HG03521 (cell line): ENCODE results near the gene SNAPC2.
"Not testable (repeated sequence)": the region's sequence is repeated elsewhere in the genome, so short reads cannot be mapped to it uniquely, and the experiment has no call there.

Experiments
- ATAC-seq: cut with Tn5 transposase; IDR thresholded peaks from one replicate; pipeline ENCODE4 v1.9.1; 2021; ENCODE audit warnings: mild to moderate bottlenecking, moderate library complexity; ENCODE audit not compliant: unreplicated experiment

Gene SNAPC2

DNA sequence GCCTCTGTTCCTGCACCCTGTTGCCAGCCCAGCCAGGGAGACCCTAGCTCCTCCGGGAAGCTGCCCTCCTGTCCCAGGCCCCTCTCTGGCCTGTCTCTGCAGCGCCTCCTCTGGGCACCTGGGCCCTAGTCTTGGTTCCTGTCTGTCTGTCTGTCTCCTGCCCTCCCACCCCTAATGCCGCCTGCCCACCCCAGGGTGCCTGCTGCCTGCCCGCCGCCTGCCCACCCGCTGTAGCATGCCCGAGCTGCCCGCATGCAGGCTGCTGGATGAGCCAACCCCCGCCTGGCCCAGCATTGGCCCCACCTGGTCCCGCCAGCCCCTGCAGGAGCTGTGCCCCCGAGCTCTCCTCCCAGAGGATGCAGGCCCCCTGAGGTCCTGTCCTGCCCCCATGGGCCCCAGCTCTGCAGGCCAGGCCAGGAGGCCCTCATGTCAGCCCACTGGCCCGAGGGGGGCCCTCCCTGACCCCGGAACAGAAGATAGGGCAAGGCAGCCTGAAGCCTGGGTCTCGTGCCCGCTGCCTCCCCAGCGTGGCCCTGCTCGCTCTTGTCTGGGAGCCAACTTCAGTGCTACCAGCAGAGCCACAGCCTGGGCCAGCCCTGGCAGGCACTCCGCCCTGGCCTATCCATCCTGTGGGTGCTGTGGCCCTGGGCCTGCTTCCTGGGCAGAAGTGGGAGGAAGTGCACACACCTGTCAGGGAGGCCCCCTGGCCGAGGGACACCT, 11.2 kb upstream of the SNAPC2 start:
- ATAC-seq = no peak

DNA sequence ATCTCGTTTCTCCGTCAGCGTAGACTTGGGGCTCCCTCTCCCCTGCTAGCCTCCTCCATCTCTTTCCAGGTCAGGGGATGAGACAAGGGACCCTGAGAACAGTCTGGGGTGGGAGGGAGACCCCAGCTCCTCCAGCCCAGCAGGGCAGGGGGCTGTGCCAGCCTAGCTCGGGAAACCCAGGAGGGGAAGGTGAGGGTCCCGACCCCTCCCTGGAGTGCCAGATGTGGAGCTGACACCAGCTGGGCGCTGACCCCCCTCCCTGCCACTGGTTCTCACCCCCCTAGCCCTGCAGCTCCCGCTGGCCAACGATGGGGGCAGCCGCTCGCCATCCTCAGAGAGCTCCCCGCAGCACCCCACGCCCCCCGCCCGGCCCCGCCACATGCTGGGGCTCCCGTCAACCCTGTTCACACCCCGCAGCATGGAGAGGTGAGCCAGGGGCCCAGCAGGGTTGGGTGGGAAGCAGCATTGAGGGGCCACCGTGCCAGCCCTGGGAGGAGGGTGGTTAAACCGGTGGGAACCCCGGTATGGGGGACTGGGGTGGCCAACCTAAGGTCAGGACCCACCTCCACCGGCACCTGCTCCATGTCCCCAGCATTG, 10.6 kb upstream of the SNAPC2 start:
- no peak for ATAC-seq

DNA sequence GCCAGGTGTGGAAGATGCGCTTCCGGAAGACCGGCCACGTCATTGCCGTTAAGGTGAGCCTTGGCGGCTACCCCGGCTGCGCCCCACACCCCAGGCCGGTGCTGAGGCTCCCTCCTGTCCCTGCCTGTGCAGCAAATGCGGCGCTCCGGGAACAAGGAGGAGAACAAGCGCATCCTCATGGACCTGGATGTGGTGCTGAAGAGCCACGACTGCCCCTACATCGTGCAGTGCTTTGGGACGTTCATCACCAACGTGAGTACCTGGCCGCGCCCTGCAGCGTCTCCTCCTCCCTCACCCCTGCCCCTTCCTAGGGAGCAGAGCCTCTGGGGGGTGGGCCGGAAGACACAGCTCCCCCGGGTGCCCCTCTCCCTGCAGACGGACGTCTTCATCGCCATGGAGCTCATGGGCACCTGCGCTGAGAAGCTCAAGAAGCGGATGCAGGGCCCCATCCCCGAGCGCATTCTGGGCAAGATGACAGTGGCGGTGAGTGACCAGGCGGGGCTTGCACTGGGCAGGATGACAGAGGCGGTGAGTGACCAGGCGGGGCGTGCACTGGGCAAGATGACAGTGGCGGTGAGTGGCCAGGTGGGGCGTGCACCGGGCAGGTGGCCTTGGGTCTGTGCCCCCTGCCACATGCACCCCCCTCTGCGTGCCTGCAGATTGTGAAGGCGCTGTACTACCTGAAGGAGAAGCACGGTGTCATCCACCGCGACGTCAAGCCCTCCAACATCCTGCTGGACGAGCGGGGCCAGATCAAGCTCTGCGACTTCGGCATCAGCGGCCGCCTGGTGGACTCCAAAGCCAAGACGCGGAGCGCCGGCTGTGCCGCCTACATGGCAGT, 9.6 kb upstream of the SNAPC2 start:
- ATAC-seq = no peak

DNA sequence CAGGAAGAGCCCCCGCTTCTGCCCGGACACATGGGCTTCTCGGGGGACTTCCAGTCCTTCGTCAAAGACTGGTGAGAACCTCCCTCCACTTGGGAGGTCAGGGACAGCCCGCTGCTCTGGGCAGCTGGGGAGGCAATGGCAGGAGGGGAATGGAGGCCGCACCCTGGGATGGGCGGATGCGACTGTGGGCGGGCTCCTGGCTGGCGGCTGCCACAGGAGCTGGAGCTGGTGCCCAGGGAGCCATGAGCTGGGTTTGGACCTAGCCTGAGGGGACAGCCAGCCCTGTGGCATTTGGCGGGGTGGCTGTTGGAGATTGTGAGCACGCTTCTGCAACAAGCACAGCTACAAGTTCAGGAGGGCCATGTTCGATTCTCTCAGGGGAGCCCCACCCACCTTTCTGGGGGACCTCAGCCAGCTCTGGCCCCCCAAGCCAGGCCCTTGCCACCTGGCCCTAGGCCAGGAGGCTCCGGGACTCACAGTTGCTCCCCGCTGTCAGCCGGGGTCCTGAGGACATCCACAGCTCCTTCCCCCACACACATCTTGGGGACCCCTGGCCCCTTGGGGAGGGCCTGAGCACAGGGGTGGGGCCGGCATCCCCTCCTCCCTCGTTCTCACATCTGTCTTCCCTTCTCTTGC, 8.5 kb upstream of the SNAPC2 start:
- ATAC-seq = no peak

DNA sequence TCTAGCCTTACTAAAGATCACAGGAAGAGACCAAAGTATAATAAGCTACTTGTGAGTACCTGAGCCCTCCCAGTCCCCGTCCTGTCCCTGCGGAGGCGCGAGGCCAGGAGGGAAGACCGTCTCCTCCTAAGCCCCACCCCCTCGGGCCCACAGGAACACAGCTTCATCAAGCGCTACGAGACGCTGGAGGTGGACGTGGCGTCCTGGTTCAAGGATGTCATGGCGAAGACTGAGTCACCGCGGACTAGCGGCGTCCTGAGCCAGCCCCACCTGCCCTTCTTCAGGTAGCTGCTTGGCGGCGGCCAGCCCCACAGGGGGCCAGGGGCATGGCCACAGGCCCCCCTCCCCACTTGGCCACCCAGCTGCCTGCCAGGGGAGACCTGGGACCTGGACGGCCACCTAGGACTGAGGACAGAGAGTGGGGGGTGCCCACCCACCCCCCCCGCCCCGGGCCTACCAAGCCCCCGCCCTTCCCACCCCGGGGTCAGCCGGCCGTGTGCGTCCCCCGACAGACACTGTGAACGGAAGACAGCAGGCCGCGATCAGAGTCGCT, 7.9 kb upstream of the SNAPC2 start:
- no peak for ATAC-seq

DNA sequence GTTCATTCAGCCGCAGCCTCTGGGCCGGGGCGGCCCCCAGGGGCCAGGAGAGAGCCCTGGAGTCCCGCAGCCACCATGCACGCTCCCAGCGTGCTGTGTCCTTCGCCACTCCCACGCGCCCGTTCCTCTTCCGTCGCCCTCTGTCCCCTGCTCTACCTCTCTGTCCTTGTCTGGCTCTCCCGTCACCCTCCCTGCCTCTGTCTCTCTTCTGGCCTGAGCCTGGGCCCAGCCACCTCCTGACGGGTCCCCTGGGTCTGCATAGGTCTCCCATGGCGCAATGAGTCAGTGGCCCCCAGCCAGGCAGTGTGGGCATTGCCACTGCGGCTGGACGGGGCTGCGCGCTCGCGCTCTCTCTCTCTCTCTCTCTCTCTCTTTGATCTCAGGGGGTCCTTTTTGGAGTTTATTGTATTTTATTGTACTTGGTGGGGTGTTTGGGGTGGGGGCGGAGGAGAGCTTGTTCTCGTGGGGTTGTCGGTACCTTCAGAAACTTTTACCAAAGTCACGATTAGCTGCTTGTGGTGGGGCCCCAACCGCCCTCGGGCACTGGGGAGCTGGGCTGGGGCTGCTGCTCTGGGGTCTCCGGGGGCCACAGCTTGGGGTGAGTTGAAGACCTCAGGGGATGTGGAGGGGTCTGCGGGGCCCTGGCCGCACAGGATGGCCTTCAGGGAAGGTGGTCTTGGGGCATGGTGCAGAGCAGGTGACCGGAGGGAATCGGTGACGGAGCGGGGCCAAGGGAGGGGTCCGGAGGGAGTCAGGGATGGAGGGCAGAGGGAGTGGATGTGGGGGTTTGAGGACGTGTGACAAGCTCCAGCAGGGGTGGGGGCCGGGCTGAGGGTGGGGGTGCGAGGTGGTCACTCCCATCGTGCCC, 7.2 kb upstream of the SNAPC2 start:
- ATAC-seq = no peak

DNA sequence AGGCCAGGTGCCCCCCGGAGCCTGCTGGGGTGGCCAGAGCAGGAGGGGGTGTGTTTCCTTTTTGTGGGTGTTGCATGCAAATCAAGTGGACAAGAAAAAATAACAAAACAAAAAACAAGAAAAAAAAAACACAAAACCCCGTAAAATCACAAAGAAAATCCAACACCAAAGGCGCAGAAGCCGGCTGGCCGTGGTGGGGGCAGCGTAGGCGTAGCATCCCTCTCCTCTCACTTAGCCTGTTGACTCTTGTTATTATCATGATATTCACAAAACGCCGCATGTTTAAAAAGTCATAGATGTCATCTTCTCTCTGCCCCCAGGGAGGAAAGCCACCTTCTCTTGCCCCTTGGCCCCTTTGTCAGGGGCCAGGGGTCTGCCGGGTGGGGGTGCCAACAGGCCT, 6.5 kb upstream of the SNAPC2 start:
- ATAC-seq = no peak

DNA sequence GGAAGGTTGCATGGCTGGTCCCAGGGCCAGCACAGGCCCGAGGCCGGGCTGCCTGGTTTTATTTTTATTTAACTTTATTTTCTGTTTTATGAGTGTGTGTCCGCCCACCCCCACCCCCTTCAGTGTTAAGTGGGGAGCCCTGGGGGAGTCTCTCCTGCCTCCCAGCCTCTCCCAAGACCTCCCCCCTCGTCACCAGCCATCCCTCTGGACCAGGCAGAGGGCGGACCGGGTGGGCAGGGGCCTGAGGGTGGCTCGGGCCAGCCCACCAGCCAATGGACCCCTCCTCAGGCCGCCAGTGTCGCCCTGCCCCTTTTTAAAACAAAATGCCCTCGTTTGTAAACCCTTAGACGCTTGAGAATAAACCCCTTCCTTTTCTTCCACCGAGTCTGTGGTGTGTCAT, 6.0 kb upstream of the SNAPC2 start:
- no peak for ATAC-seq

DNA sequence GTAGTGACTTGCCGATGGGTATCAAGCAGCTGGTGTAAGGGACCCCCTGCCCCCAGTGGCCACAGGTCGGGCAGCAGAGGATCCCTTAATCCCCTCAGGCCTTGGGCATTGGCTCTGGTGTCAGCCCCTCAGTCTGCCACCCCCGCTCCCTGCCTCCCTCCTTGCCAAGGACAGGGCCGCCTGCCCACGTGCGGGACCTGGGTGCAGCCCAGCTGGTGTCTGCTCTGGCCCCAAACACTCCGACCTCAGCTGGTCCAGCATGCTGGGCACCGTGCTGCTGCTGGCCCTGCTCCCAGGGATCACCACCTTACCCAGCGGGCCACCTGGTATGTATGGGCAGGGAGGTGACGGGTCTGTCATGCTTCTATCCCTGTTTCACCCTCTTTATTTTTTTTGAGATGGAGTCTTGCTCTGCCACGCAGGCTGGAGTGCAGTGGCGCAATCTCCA, 5.5 kb upstream of the SNAPC2 start, which contains the start of gene TGFBR3L:
TSS of gene TGFBR3L (plus strand) at position 233 of the 448 bp plus-strand sequence.
- ATAC-seq = no peak

DNA sequence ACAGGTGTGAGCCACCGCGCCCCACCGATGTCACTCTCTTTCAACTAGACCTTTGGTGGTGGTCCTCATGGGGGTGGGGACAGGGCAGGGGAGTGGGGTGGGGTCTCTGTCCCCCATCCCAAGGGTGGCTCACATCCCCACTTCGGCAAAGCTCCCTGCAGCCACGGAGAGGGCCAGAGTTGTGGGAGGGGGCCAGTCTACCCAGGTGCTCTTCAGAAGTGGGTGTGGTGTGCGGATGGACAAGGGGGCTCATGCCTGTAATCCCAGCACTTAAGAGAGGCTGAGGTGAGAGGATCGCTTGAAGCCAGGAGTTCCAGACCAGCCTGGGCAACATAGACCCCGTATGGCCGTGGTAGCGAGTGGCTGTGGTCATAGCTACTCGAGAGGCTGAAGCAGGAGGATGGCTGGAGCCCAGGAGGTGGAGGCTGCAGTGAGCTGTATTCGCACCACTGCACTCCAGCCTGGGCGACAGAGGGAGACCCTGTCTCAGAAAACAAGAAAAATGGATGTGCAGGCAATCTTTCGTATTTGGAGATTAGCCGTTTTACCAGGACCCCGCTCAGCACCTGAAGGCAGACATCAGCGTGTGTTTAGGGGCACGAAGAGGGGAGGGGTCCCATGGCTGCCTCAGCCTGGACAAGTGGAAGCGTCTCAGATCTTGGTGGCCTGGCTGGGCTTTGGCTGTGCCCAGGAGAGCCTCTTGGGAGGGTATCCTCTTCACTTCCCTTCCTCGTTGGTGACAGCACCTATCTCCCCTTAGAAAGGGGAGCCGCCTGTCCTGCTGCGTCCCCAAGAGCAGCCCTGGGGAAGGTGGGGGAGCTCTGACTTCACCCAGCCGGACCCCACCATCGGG, 4.7 kb upstream of the SNAPC2 start:
- no peak for ATAC-seq

DNA sequence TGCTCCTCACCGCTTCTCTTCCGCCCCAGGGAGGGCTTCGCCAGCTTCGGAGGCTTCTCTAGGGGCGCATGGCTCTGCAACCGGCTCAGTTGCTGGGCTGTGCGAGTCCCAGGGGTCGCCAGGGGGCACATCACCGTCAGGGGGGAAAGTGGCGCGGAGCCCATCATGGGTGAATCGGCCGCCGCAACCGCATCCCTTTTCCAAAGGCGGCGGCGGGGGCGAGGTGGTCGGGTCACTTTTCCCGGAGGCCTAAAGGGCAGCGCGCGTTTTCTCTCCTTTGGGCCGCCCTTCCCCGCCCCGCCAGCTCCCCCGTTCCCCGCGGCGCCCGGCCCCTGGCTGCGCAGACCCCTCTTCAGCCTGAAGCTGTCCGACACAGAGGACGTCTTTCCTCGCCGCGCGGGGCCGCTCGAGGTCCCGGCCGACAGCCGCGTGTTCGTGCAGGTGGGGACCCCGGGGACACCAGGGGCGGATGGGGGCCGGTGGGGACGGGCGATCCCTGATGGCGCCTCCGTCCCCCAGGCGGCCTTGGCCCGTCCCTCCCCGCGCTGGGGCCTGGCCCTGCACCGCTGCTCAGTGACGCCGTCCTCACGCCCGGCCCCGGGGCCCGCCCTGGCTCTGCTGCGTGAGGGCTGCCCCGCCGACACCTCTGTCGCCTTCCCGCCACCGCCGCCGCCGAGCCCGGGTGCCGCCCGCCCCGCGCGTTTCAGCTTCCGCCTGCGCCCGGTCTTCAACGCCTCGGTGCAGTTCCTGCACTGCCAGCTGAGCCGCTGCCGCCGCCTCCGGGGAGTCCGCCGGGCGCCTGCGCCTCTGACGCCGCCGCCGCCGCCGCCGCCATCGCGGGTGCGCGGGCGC, 3.8 kb upstream of the SNAPC2 start:
- ATAC-seq = no peak

DNA sequence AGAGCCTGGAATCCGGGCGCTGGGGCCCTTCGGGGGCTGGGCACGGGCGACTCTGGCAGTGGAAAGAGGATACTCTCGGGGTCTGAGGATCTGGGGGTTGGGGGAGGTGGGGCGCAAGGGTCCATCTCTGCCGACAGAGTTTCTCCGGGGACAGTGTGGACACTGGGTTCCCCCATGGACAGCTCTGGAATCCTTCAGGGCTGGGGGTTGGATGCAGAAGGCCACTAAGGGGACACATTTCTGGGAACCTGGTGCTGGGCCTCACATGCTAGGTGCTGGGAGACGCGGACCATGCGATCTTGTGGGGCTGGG, 3.2 kb upstream of the SNAPC2 start:
- no peak for ATAC-seq

DNA sequence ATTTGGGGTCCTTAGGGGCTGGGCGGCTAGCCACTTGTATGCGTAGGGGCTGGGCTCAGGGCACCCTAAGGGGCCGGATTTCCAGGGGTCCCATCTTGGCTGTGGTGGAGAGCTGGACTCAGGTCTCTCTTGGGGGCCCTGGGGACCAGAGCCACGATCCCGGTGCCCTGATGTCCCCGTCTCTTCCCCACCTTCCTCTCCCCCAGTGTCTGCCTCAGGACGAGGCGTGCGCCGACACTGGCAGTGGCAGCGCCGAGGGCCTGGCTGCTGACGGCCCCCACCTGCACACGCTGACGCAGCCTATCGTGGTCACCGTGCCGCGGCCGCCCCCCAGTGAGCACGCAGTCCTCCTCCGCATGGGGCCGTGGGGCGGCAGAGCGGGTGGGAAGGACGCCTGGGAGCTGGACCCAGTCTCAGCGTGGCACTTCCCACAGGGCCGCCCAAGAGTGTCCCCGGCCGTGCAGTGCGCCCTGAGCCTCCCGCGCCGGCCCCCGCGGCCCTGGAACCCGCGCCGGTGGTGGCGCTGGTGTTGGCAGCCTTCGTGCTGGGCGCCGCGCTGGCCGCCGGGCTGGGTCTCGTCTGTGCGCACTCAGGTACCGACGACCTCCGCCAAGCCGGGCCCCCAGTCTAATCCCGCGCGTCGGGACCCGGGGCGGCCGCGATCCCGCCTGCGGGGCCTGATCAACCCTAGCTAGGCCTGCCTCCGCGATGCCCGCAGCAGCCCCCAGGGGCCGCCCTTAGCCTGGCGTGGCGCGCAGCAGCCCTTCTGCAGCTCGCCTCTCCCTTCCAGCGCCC, 2.7 kb upstream of the SNAPC2 start:
- no peak for ATAC-seq

DNA sequence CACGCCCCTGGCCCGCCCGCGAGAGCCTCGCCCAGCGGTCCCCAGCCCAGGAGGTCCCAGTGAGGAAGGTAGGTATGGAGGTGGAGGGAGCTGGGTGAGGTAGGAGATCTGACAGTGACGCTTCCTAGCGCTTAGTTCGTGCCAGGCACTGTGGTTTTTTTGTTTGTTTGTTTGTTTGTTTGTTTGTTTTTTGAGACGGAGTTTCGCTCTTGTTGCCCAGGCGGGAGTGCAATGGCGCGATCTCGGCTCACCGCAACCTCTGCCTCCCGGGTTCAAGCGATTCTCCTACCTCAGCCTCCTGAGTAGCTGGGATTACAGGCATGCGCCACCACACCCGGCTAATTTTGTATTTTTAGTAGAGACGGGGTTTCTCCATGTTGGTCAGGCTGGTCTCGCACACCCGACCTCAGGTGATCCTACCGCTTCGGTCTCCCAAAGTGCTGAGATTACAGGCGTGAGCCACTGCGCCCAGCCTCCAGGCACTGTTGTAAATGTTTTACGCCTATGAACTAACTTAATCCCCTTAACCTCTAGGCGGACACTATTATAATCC, 2.0 kb upstream of the SNAPC2 start:
- ATAC-seq = not testable (repeated sequence)

DNA sequence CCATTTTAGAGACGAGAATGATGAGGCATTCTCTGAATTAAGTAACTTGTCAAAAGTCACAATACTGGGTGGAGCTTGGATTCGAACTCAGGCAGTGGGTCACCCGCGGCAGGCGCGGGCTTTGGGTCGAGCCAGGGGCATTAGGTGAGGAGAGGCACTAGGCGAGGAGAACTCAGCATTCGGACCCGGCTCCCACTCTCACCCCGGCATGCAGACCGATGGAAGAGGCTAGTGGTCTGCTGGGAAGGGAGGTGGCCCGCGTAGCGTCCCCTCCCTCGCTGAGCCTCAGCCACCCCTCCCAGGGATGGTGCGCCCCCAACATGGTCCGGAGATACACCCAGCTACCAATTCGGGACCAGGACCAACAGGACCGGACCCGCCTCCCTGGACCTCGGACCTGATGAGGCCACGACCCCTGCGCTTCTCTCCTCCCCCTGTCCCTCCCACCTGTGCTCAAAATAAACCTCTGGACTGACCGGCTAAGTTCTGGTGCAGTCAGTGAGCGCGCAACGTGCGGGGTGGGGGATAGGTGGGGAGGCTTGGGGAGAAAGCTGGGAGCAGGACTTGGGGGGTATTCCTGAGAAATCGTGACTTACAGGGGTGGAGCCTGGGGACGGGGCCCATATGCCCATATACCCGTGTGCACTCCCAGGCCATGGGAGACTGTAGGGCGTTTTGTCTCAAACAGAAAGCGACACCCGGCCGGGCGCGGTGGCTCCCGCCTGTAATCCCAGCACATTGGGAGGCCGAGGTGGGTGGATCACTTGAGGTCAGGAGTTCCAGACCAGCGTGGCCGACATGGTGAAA, 1.3 kb upstream of the SNAPC2 start:
- ATAC-seq = no peak

DNA sequence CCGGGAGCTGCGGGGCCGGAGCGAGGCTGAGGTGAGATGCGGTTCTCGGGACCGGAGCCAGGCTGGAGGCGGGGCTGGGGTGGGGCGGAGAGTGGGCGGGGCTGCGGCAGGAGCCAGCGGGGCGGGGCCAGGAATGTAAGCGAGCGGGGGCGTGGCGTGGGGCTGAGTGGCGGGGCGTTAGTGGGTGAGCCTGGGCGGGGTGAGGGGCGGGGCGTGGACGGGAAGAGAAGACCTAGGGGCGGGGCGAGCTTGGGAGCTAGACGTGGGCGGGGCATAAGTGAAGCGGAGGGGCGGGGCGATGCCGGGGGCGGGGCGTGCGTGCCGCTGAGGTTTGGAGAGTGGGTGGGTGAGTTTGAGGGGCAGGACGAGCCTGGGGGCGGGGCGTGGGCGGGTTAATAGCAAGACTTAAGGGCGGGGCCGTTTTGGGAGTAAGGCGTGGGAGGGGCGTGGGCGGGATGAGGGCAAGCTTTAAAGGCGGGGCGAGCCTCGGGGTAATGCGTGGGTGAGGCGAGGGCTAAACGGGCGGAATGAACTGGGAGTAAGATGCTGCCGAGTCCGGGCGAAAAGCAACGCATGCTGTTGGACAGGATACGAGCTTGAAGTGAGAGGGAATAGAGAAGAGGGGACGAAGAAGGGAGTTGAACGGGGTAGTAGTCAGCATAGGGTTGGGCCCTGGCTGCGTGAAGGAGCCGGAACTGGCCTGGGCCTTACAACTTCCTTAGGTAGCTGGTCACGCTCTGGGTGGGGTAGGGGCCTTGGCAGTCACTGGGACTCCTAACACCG, 572 bp downstream of the SNAPC2 start:
- peak; percentile 48 for ATAC-seq
